ENCODE results near the gene VRK1. TPM values are rescaled to one million over a fixed set of nuclear protein-coding genes. Genes with fewer than 3 reads are reported as not detected.

The VRK1 gene
- total and polyA plus RNA-seq, 2 of the 8 experiments (the other 6 are each of a cell fraction or from before 2014, with no cell fraction given): 24.2 to 64.8 TPM

DNA sequence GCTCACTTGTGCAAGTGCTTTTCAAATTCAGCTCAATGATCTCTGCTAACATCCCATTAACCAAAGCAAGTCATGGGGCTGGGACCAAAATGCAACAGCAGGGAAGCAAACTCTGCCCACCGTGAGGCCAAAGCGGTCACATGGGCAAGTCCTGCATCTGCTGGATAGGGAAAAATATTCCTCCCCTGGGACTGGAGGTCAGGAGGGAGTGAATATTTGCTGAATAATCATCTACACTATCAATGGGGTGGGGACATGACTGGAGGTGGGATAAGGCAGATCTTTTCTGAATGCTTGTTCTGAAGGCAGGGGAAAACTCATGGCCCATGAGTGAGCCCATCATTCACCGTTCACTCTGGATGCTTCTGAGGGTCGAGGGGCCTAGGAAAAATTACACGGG is 45.1 kb upstream of the VRK1 start:
- Histone ChIP-seq H2AK5ac (ENCODE audit: low read depth, low read length) (no peak overlapping the region), H3K56ac (replicated peaks; ENCODE audit: insufficient read length, low read depth, low read length) (no peak overlapping the region), H4K91ac (replicated peaks; ENCODE audit: insufficient read length, low read length) (no peak overlapping the region), H2BK12ac (ENCODE audit: low read depth, low read length) (no peak overlapping the region), H3K23ac (ENCODE audit: insufficient read length) (no peak overlapping the region), H3K9ac (replicated peaks in 1 of 4; ENCODE audit: extremely low read depth in 1 of 4, low read depth in 3 of 4, low read length in 3 of 4) (no peak overlapping the region), H4K20me1 (replicated peaks in 1 of 2; ENCODE audit: control insufficient read depth in 1 of 2, insufficient read depth in 2 of 2, low read length in 2 of 2) (peaks cover 0 to 2% of the 10 kb centered on the region in 2 experiments), H2BK15ac (ENCODE audit: low read length) (no peak overlapping the region), H3K14ac (ENCODE audit: insufficient read length) (no peak overlapping the region), H2BK120ac (replicated peaks; ENCODE audit: low read depth, low read length) (no peak overlapping the region), H3K4me1 (replicated peaks in 1 of 4; ENCODE audit: control insufficient read depth in 3 of 4, insufficient read depth in 4 of 4, low read length in 3 of 4) (peaks cover 0 to 7% (median 1%) of the 10 kb centered on the region in 4 experiments; a peak in 4 of 7 replicates), H3K27me3 (replicated peaks in 1 of 4; ENCODE audit: control insufficient read depth in 3 of 4, extremely low read depth in 1 of 4, insufficient read depth in 3 of 4, low read length in 3 of 4) (no peaks in the 10 kb centered on the region), H2BK5ac (ENCODE audit: low read depth, low read length) (no peak overlapping the region), H3K4me3 (ENCODE audit: extremely low read depth in 1 of 4, insufficient read depth in 2 of 4, low read depth in 3 of 4, low read length in 4 of 4) (no peak overlapping the region), H3K36me3 (ENCODE audit: control insufficient read depth in 2 of 4, insufficient read depth in 4 of 4, low read length in 3 of 4) (no peaks in the 10 kb centered on the region), H3K27ac (ENCODE audit: low read depth, low read length) (no peak overlapping the region), H3K4me2 (ENCODE audit: insufficient read depth in 1 of 2, low read depth in 2 of 2, low read length in 2 of 2) (no peak overlapping the region), H3K23me2 (ENCODE audit: low read depth, low read length) (no peaks in the 10 kb centered on the region; the same call in 1 of the 2 replicates), H3K9me3 (ENCODE audit: insufficient read depth in 2 of 2, low read depth in 1 of 2, low read length in 1 of 2) (no peaks in the 10 kb centered on the region), H2AFZ (ENCODE audit: low read length) (no peak overlapping the region), H2BK20ac (ENCODE audit: low read length) (no peak overlapping the region), H3K79me2 (ENCODE audit: control insufficient read depth in 1 of 2, insufficient read depth in 2 of 2, low read length in 2 of 2) (no peaks in the 10 kb centered on the region), H4K8ac (ENCODE audit: extremely low read depth, insufficient read depth, low read length) (no peak overlapping the region), H3K79me1 (ENCODE audit: low read depth, low read length) (no peaks in the 10 kb centered on the region), H3K4ac (replicated peaks; ENCODE audit: insufficient read length, low read depth, low read length) (no peak overlapping the region), H3K18ac (ENCODE audit: extremely low read depth, low read length) (no peak overlapping the region), H4K5ac (ENCODE audit: insufficient read length, low read depth, low read length) (no peak overlapping the region)
- FAIRE-seq: no peak
- no peak for DNase-seq (ENCODE audit: low read depth in 1 of 2, low spot score in 2 of 2)
- WGBS, 2 experiments (ENCODE audit: extremely low coverage in 1 of 2, insufficient coverage in 1 of 2, insufficient read length in 1 of 2, insufficient replicate concordance in 2 of 2, low coverage in 1 of 2, low lambda C conversion rate in 2 of 2, missing lambda C conversion rate in 1 of 2): 97% methylated on average over 5 of the region's 5 CpGs; no CpG with 5 or more reads in 1 of the 2 experiments
- no peak for TF ChIP-seq RAD21 (IDR thresholded peaks at IDR 0.05 in 1 of 2, conservative IDR thresholded peaks at IDR 0.05 in 1 of 2; ENCODE audit: low read depth in 2 of 2, low read length in 2 of 2)
- no peak for TF ChIP-seq BRCA1 (IDR thresholded peaks at IDR 0.05; ENCODE audit: low read depth, low read length)
- TF ChIP-seq ASH2L (IDR thresholded peaks at IDR 0.05; ENCODE audit: low read length): no peak
- no peak for TF ChIP-seq TAF7 (optimal IDR thresholded peaks at IDR 0.05; ENCODE audit: borderline replicate concordance, low read depth, low read length)
- no peak for TF ChIP-seq JUN (IDR thresholded peaks at IDR 0.05; ENCODE audit: low read depth, low read length)
- no peak for TF ChIP-seq TAF1 (IDR thresholded peaks at IDR 0.05; ENCODE audit: low read depth, low read length)
- TF ChIP-seq RBBP5 (IDR thresholded peaks at IDR 0.05; ENCODE audit: borderline replicate concordance, low read depth, low read length): no peak
- TF ChIP-seq ZNF274 (IDR thresholded peaks at IDR 0.05; ENCODE audit: borderline replicate concordance, extremely low read depth, low read length): no peak
- no peak for TF ChIP-seq POLR2A (IDR thresholded peaks at IDR 0.05; ENCODE audit: control extremely low read depth in 1 of 2, low read depth in 2 of 2, low read length in 2 of 2)
- CTCF ChIA-PET (ENCODE audit: partially characterized antibody): interaction anchor here (1.3 to 1.5 kb wide), 3 partner anchors 12 to 168 kb away, joined by 3 to 6 read pairs (median 4); no protein-coding TSS in a partner anchor
- POLR2A ChIA-PET (ENCODE audit: partially characterized antibody): no interaction called here

Measured in H1 (cell line).